ENCODE data around the gene DDC.

DDC gene

GRCh38 chr7:50492770-50493519 is 72.3 kb downstream of the DDC start:
- ATAC-seq, result no peak
- TF ChIP-seq ISL1 (CRISPR knock-in tag; IDR thresholded peaks at IDR 0.05) (no peak), ZFP30 (CRISPR knock-in tag; IDR thresholded peaks at IDR 0.05) (no peak), RARB (CRISPR knock-in tag; IDR thresholded peaks at IDR 0.05) (no peak), POU6F1 (CRISPR knock-in tag; IDR thresholded peaks at IDR 0.05; ENCODE audit: borderline replicate concordance, low read depth) (no peak), BACH2 (CRISPR knock-in tag; IDR thresholded peaks at IDR 0.05; ENCODE audit: borderline replicate concordance) (no peak), TCF4 (CRISPR knock-in tag; IDR thresholded peaks at IDR 0.05; ENCODE audit: borderline replicate concordance) (no peak), ZNF565 (CRISPR knock-in tag; conservative IDR thresholded peaks at IDR 0.05; ENCODE audit: low read depth) (no peak), PPARA (CRISPR knock-in tag; IDR thresholded peaks at IDR 0.05; ENCODE audit: borderline replicate concordance) (no peak)

- TF ChIP-seq PATZ1 (CRISPR knock-in tag; IDR thresholded peaks at IDR 0.05; ENCODE audit: borderline replicate concordance) (no peak), RARB (CRISPR knock-in tag; IDR thresholded peaks at IDR 0.05) (no peak), TCF4 (CRISPR knock-in tag; IDR thresholded peaks at IDR 0.05; ENCODE audit: borderline replicate concordance) (no peak), ZNF8 (CRISPR knock-in tag; IDR thresholded peaks at IDR 0.05) (no peak), SNAI2 (CRISPR knock-in tag; IDR thresholded peaks at IDR 0.05) (no peak), POU6F1 (CRISPR knock-in tag; IDR thresholded peaks at IDR 0.05; ENCODE audit: borderline replicate concordance, low read depth) (no peak), ZC3H10 (CRISPR knock-in tag; IDR thresholded peaks at IDR 0.05) (no peak), PPARA (CRISPR knock-in tag; IDR thresholded peaks at IDR 0.05; ENCODE audit: borderline replicate concordance) (no peak), GLIS3 (CRISPR knock-in tag; IDR thresholded peaks at IDR 0.05) (no peak), TOX (CRISPR knock-in tag; IDR thresholded peaks at IDR 0.05; ENCODE audit: borderline replicate concordance) (no peak), ESRRG (CRISPR knock-in tag; IDR thresholded peaks at IDR 0.05) (no peak), ISL1 (CRISPR knock-in tag; IDR thresholded peaks at IDR 0.05) (no peak), OSR1 (CRISPR knock-in tag; IDR thresholded peaks at IDR 0.05) (no peak), CSRNP3 (CRISPR knock-in tag; IDR thresholded peaks at IDR 0.05) (no peak), ZFP3 (CRISPR knock-in tag; IDR thresholded peaks at IDR 0.05) (no peak), BACH2 (CRISPR knock-in tag; IDR thresholded peaks at IDR 0.05; ENCODE audit: borderline replicate concordance) (no peak), ZNF565 (CRISPR knock-in tag; conservative IDR thresholded peaks at IDR 0.05; ENCODE audit: low read depth) (no peak), ZFP30 (CRISPR knock-in tag; IDR thresholded peaks at IDR 0.05) (no peak), CSDC2 (CRISPR knock-in tag; IDR thresholded peaks at IDR 0.05) (no peak)
- TF ChIP-seq, protein P1, sequence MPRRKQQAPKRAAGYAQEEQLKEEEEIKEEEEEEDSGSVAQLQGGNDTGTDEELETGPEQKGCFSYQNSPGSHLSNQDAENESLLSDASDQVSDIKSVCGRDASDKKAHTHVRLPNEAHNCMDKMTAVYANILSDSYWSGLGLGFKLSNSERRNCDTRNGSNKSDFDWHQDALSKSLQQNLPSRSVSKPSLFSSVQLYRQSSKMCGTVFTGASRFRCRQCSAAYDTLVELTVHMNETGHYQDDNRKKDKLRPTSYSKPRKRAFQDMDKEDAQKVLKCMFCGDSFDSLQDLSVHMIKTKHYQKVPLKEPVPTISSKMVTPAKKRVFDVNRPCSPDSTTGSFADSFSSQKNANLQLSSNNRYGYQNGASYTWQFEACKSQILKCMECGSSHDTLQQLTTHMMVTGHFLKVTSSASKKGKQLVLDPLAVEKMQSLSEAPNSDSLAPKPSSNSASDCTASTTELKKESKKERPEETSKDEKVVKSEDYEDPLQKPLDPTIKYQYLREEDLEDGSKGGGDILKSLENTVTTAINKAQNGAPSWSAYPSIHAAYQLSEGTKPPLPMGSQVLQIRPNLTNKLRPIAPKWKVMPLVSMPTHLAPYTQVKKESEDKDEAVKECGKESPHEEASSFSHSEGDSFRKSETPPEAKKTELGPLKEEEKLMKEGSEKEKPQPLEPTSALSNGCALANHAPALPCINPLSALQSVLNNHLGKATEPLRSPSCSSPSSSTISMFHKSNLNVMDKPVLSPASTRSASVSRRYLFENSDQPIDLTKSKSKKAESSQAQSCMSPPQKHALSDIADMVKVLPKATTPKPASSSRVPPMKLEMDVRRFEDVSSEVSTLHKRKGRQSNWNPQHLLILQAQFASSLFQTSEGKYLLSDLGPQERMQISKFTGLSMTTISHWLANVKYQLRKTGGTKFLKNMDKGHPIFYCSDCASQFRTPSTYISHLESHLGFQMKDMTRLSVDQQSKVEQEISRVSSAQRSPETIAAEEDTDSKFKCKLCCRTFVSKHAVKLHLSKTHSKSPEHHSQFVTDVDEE (CRISPR knock-in tag; IDR thresholded peaks at IDR 0.05), result no peak
- ATAC-seq, result no peak
Observed at GRCh38 chr7:50491943-50492342, 73.3 kb downstream of the DDC start.
